A673 (cell line): ENCODE results near the gene B3GLCT.

Source experiments
- EZH2 ChIP-seq: fragments of 200-600 bp; sonication (generic); IDR thresholded peaks from 2 replicates; pipeline ENCODE4 v1.6.1; 2017; ENCODE audit warnings: borderline replicate concordance, low read depth, mild to moderate bottlenecking, mixed read lengths, antibody characterized with exemption, low read length; ENCODE audit not compliant: poor library complexity, severe bottlenecking
- TF ChIP-seq, protein P1 (sequence below): fragments of 300-800, 200-600 bp; sonication (generic); conservative IDR thresholded peaks from 2 replicates; pipeline ENCODE4 v1.5.1; 2017; ENCODE audit warnings: low read depth, mild to moderate bottlenecking, antibody characterized with exemption, low read length, moderate library complexity, mixed read lengths

DNA sequence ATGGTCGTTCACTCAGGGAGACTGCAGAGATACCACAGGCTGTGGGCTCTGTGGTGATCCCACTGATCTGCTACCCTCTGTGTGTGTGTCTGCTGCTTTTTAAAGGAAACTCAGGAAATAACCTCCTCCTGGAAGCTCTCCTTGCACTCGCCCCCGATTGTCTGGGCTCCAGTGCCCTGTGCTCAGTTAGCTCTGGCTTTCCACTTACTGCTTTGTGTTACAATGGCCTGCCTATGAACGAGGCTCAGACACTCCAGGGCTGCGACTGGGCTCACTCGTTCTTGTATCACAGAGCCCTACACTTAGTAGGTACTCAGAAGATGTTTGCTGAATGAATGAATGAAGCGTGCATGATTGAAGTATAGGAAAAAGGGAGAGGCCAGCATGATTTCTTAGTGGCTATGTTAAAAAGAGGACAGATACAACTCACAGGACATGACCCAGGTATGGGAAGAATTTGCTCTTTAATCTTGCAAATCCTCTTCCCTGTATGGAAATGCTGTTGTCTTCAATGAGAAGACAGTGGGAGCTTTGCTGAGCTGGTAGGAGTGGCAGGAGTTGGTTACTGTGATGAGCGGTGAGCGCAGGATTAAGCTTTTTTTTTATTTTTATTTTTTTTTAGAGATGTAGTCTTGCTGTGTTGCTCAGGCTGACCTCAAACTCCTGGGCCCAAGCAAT, 26.4 kb downstream of the B3GLCT start:
- TF ChIP-seq, protein P1, sequence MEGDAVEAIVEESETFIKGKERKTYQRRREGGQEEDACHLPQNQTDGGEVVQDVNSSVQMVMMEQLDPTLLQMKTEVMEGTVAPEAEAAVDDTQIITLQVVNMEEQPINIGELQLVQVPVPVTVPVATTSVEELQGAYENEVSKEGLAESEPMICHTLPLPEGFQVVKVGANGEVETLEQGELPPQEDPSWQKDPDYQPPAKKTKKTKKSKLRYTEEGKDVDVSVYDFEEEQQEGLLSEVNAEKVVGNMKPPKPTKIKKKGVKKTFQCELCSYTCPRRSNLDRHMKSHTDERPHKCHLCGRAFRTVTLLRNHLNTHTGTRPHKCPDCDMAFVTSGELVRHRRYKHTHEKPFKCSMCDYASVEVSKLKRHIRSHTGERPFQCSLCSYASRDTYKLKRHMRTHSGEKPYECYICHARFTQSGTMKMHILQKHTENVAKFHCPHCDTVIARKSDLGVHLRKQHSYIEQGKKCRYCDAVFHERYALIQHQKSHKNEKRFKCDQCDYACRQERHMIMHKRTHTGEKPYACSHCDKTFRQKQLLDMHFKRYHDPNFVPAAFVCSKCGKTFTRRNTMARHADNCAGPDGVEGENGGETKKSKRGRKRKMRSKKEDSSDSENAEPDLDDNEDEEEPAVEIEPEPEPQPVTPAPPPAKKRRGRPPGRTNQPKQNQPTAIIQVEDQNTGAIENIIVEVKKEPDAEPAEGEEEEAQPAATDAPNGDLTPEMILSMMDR: no peak
- no peak for TF ChIP-seq EZH2
